Stimulated activated CD8-positive, alpha-beta memory T cell treated with anti-CD3 and anti-CD28 coated beads, Interleukin-7, amount 100 ng/mL, for 1 hour (primary cell): ENCODE data around the gene PAK1IP1.
"Not testable (repeated sequence)": the region's sequence is repeated elsewhere in the genome, so short reads cannot be mapped to it uniquely, and the experiment has no call there.

Source experiments
- DNase-seq, 2 donors: peaks; one replicate each; pipeline ENCODE4 v3.0.0-alpha.2; 2020; ENCODE audit warnings: low read depth in 2 of 2

The PAK1IP1 gene

GRCh38 chr6:10743515-10743914 lies 48.7 kb downstream of the PAK1IP1 start:
- DNase-seq = no peak

GRCh38 chr6:10745116-10745515 lies 50.3 kb downstream of the PAK1IP1 start:
- no peak for DNase-seq

- DNase-seq = no peak
Measured at GRCh38 chr6:10746915-10747250, 52.1 kb downstream of the PAK1IP1 start.

GRCh38 chr6:10747251-10747972 lies 52.6 kb downstream of the PAK1IP1 start, which contains the start of gene TMEM14B:
TSS of gene TMEM14B (plus strand) at chr6:10747805. CDS start at chr6:10749246, 1,441 bp downstream.
- DNase-seq = peak; percentile 99

- DNase-seq = no peak
Measured at GRCh38 chr6:10749734-10750133, 55.0 kb downstream of the PAK1IP1 start.

- DNase-seq = not testable (repeated sequence)
Measured at GRCh38 chr6:10750568-10750967, 55.8 kb downstream of the PAK1IP1 start.

GRCh38 chr6:10751757-10752156 lies 57.0 kb downstream of the PAK1IP1 start:
- not testable (repeated sequence) for DNase-seq

- no peak for DNase-seq
Measured at GRCh38 chr6:10756085-10756484, 61.3 kb downstream of the PAK1IP1 start.
